K562 (cell line): ENCODE data around the gene NONO. TPM values are rescaled to one million over a fixed set of nuclear protein-coding genes. Genes with fewer than 3 reads are reported as not detected.

Experiments
- ATF7 ChIP-seq: fragments of 450-650 bp; IDR thresholded peaks from 2 replicates; pipeline ENCODE4 v1.7.1; 2014; ENCODE audit warnings: mild to moderate bottlenecking, moderate library complexity
- FOXO4 ChIP-seq: fragments of 450-650 bp; formaldehyde crosslinking; IDR thresholded peaks from 2 replicates; pipeline ENCODE4 v1.4.0; 2020; ENCODE audit warnings: mild to moderate bottlenecking, moderate library complexity
- HDAC2 ChIP-seq: fragments of 450-650 bp; IDR thresholded peaks from 2 replicates; pipeline ENCODE4 v1.6.1; 2016; ENCODE audit warnings: mild to moderate bottlenecking
- KLF6 ChIP-seq: fragments of 250-450 bp; sonication (Bioruptor Pico); IDR thresholded peaks from 2 replicates; pipeline ENCODE4 v1.4.0; 2020; ENCODE audit warnings: mild to moderate bottlenecking, moderate library complexity, borderline replicate concordance
- MBD1 ChIP-seq: fragments of 250-450 bp; sonication (Bioruptor Pico); IDR thresholded peaks from 2 replicates; pipeline ENCODE4 v1.8.0; 2022; ENCODE audit warnings: inconsistent platforms
- MCM7 ChIP-seq, 2 experiments: fragments of 450-650 bp; IDR thresholded peaks; 2 replicates each; pipeline ENCODE4 v1.6.1; 2016 to 2018
- RAD51 ChIP-seq: fragments of 450-650 bp; IDR thresholded peaks from 2 replicates; pipeline ENCODE4 v1.7.1; 2016; ENCODE audit warnings: low read depth, mild to moderate bottlenecking, borderline replicate concordance
- ZBTB11 ChIP-seq, 3 experiments: fragments of 200-800 bp in 1 of 3; fragments of 250-450 bp in 1 of 3; fragments of 450-650 bp in 1 of 3; sonication (Bioruptor Pico) in 1 of 3; sonication (Bioruptor generic) in 1 of 3; formaldehyde crosslinking in 1 of 3; IDR thresholded peaks; 2 replicates each; pipeline versions ENCODE4 v1.6.1 to v1.8.0; 2016 to 2022; ENCODE audit warnings: mild to moderate bottlenecking in 2 of 3, missing genetic modification characterization in 2 of 3, missing compliant biosample characterization in 1 of 3, moderate library complexity in 1 of 3
- ZBTB43 ChIP-seq: sonication (generic); formaldehyde crosslinking; IDR thresholded peaks from 2 replicates; pipeline ENCODE4 v1.8.0; 2023; ENCODE audit warnings: mild to moderate bottlenecking, missing genetic modification reagents
- ZNF311 ChIP-seq: fragments of 250-450 bp; sonication (Bioruptor Pico); IDR thresholded peaks from 2 replicates; pipeline ENCODE4 v1.4.0; 2020; ENCODE audit warnings: mild to moderate bottlenecking, moderate library complexity
- ZNF316 ChIP-seq: fragments of 450-650 bp; IDR thresholded peaks from 2 replicates; pipeline ENCODE4 v1.6.1; 2016
- polyA plus RNA-seq, 8 experiments: library from polyadenylated mRNA; depleted of rRNA in 4 of 8; stranded (reverse) in 5 of 8; unstranded in 3 of 8; fragments of >200 nt; fragmentation: Nextera tagmentation in 2 of 8; fragmentation: Illumina TruSeq in 1 of 8; extraction: Ambion mirVana in 2 of 8; extraction: Trizol in 1 of 8; gene quantifications; 2 replicates each; pipeline versions ENCODE4 v1.2.1 to v1.2.3, GENCODE V29; 2011 to 2014; ENCODE audit warnings: inconsistent platforms in 1 of 8, missing spikeins in 1 of 8
- total RNA-seq, 7 experiments: library from RNA; depleted of rRNA in 6 of 7; stranded (reverse); fragments of >200 nt in 6 of 7; fragmentation: Illumina TruSeq in 2 of 7; extraction: Trizol in 2 of 7; gene quantifications; 2 replicates each; pipeline versions ENCODE4 v1.2.1 to v1.2.3, GENCODE V29; 2011 to 2021; ENCODE audit warnings: low replicate concordance in 1 of 7

NONO gene
- total and polyA plus RNA-seq, 9 of the 15 experiments (the other 6 are each of a cell fraction or from before 2014, with no cell fraction given): 333 to 651 (median 451) TPM

GRCh38 chrX:71283403-71284143 lies at the start of gene NONO (continued):
- TF ChIP-seq ZBTB11 (CRISPR knock-in tag; IDR thresholded peaks at IDR 0.05) (no peak), HDAC2 (no peak), ZNF311 (CRISPR knock-in tag) (no peak), ATF7 (peak; percentile 14; the same call in 1 of the 2 replicates), MCM7 (IDR thresholded peaks at IDR 0.05) (no peak), ZBTB43 (CRISPR knock-in tag) (no peak), FOXO4 (CRISPR knock-in tag) (no peak), RAD51 (no peak), MBD1 (CRISPR knock-in tag) (no peak), KLF6 (CRISPR knock-in tag) (no peak), ZNF316 (no peak)
